H9 (cell line): ENCODE data around the gene MSH3. TPM values are rescaled to one million over a fixed set of nuclear protein-coding genes. Genes with fewer than 3 reads are reported as not detected.

Experiments
- DNase-seq: peaks from one replicate; pipeline ENCODE4 v3.0.0-alpha.2; 2017
- H2AFZ ChIP-seq: one replicate; pipeline ENCODE4 v1.6.1; 2013; ENCODE audit warnings: mild to moderate bottlenecking, low read length, control low read depth, moderate library complexity
- H2AK5ac ChIP-seq: 2 replicates; pipeline ENCODE4 v1.6.1; 2013; ENCODE audit warnings: low read length, control low read depth, mixed read lengths; ENCODE audit not compliant: insufficient read length
- H2BK120ac ChIP-seq: one replicate; pipeline ENCODE4 v1.6.1; 2013; ENCODE audit warnings: low read depth, mild to moderate bottlenecking, low read length, control low read depth, inconsistent platforms; ENCODE audit not compliant: poor library complexity, severe bottlenecking
- H2BK12ac ChIP-seq: 2 replicates; pipeline ENCODE4 v1.6.1; 2013; ENCODE audit warnings: low read length, control low read depth, mixed read lengths, low read depth; ENCODE audit not compliant: insufficient read length
- H2BK15ac ChIP-seq: 2 replicates; pipeline ENCODE4 v1.6.1; 2013; ENCODE audit warnings: low read depth, low read length, control low read depth
- H2BK20ac ChIP-seq: one replicate; pipeline ENCODE4 v1.6.1; 2013; ENCODE audit warnings: low read depth, mild to moderate bottlenecking, low read length, control low read depth, inconsistent platforms; ENCODE audit not compliant: poor library complexity, severe bottlenecking
- H2BK5ac ChIP-seq: 2 replicates; pipeline ENCODE4 v1.6.1; 2013; ENCODE audit warnings: low read length, control low read depth, mixed read lengths; ENCODE audit not compliant: insufficient read length
- H3K14ac ChIP-seq: 2 replicates; pipeline ENCODE4 v1.6.1; 2013; ENCODE audit warnings: low read length, control low read depth; ENCODE audit not compliant: insufficient read depth
- H3K18ac ChIP-seq: 2 replicates; pipeline ENCODE4 v1.6.1; 2013; ENCODE audit warnings: low read depth, mild to moderate bottlenecking, mixed read lengths, low read length, control low read depth; ENCODE audit not compliant: insufficient read length
- H3K23ac ChIP-seq: 2 replicates; pipeline ENCODE4 v1.6.1; 2013; ENCODE audit warnings: low read length, control low read depth, mixed read lengths, low read depth; ENCODE audit not compliant: insufficient read length
- H3K23me2 ChIP-seq: 2 replicates; pipeline ENCODE4 v1.6.1; 2013; ENCODE audit warnings: low read depth, mild to moderate bottlenecking, mixed read lengths, low read length, control low read depth; ENCODE audit not compliant: insufficient read length, poor library complexity, severe bottlenecking
- H3K27ac ChIP-seq: 2 replicates; pipeline ENCODE4 v1.5.1; 2013; ENCODE audit warnings: low read length, control low read depth, mixed read lengths, low read depth; ENCODE audit not compliant: insufficient read length
- H3K27me3 ChIP-seq: 2 replicates; pipeline ENCODE4 v1.6.1; 2013; ENCODE audit warnings: low read length, control low read depth, inconsistent platforms; ENCODE audit not compliant: insufficient read depth
- H3K4ac ChIP-seq: 2 replicates; pipeline ENCODE4 v1.6.1; 2013; ENCODE audit warnings: low read depth, mild to moderate bottlenecking, control low read depth, inconsistent platforms, low read length, moderate library complexity
- H3K4me1 ChIP-seq: 2 replicates; pipeline ENCODE4 v1.6.1; 2013; ENCODE audit warnings: low read length, control low read depth, inconsistent platforms; ENCODE audit not compliant: insufficient read depth
- H3K4me2 ChIP-seq: 2 replicates; pipeline ENCODE4 v1.6.1; 2013; ENCODE audit warnings: low read length, control low read depth, mixed read lengths; ENCODE audit not compliant: insufficient read length, insufficient read depth
- H3K56ac ChIP-seq: 2 replicates; pipeline ENCODE4 v1.6.1; 2013; ENCODE audit warnings: low read depth, mild to moderate bottlenecking, mixed read lengths, low read length, control low read depth; ENCODE audit not compliant: insufficient read length
- H3K79me1 ChIP-seq: 2 replicates; pipeline ENCODE4 v1.6.1; 2013; ENCODE audit warnings: low read depth, mild to moderate bottlenecking, moderate library complexity, low read length, control low read depth, inconsistent platforms; ENCODE audit not compliant: insufficient read depth, poor library complexity, severe bottlenecking
- H3K79me2 ChIP-seq: 2 replicates; pipeline ENCODE4 v1.6.1; 2013; ENCODE audit warnings: low read length, control low read depth, inconsistent platforms; ENCODE audit not compliant: insufficient read depth
- H3K9ac ChIP-seq: 2 replicates; pipeline ENCODE4 v1.6.1; 2013; ENCODE audit warnings: low read length, control low read depth, mixed read lengths; ENCODE audit not compliant: insufficient read length; ENCODE audit errors: extremely low read depth
- H3K9me3 ChIP-seq: one replicate; pipeline ENCODE4 v1.6.1; 2013; ENCODE audit warnings: low read depth, low read length, inconsistent platforms; ENCODE audit not compliant: control insufficient read depth
- H3T11ph ChIP-seq: one replicate; pipeline ENCODE4 v1.6.1; 2013; ENCODE audit warnings: mild to moderate bottlenecking, low read length, control low read depth, inconsistent platforms
- H4K20me1 ChIP-seq: one replicate; pipeline ENCODE4 v1.6.1; 2013; ENCODE audit not compliant: control insufficient read depth, insufficient read length, insufficient read depth
- H4K5ac ChIP-seq: 2 replicates; pipeline ENCODE4 v1.6.1; 2013; ENCODE audit warnings: low read depth, mild to moderate bottlenecking, mixed read lengths, low read length, control low read depth; ENCODE audit not compliant: insufficient read length
- H4K8ac ChIP-seq: replicated peaks from 2 replicates; pipeline ENCODE4 v1.6.1; 2013; ENCODE audit warnings: low read length, control low read depth, mixed read lengths, low read depth; ENCODE audit not compliant: insufficient read length
- H4K91ac ChIP-seq: 2 replicates; pipeline ENCODE4 v1.6.1; 2013; ENCODE audit warnings: low read depth, mild to moderate bottlenecking, moderate library complexity, mixed read lengths, low read length, control low read depth; ENCODE audit not compliant: insufficient read length
- H3K27ac Mint-ChIP-seq, 3 experiments: 2 replicates in 2 of 3; 3 replicates in 1 of 3; pipeline ENCODE4 v1.8.0; 2020 to 2021; ENCODE audit warnings: mixed read lengths in 3 of 3, mild to moderate bottlenecking in 1 of 3, moderate library complexity in 1 of 3
- H3K27me3 Mint-ChIP-seq: 2 replicates; pipeline ENCODE4 v1.8.0; 2021; ENCODE audit warnings: low read depth, mild to moderate bottlenecking, moderate library complexity, mixed read lengths
- H3K36me3 Mint-ChIP-seq, 3 experiments: 2 replicates in 2 of 3; 3 replicates in 1 of 3; pipeline ENCODE4 v1.8.0; 2020 to 2021; ENCODE audit warnings: low read depth in 3 of 3, mixed read lengths in 3 of 3; ENCODE audit not compliant: insufficient read depth in 1 of 3
- H3K4me1 Mint-ChIP-seq, 2 experiments: 2 replicates each; pipeline ENCODE4 v1.8.0; 2020; ENCODE audit warnings: mixed read lengths in 2 of 2
- H3K4me3 Mint-ChIP-seq, 2 experiments: 2 replicates in 1 of 2; 3 replicates in 1 of 2; pipeline ENCODE4 v1.8.0; 2020 to 2021; ENCODE audit warnings: mild to moderate bottlenecking in 2 of 2, mixed read lengths in 2 of 2, moderate library complexity in 1 of 2
- H3K9me3 Mint-ChIP-seq, 2 experiments: 2 replicates in 1 of 2; 3 replicates in 1 of 2; pipeline ENCODE4 v1.8.0; 2020; ENCODE audit warnings: mild to moderate bottlenecking in 2 of 2, mixed read lengths in 2 of 2, moderate library complexity in 1 of 2
- WGBS: extraction: QIAGEN DNeasy Blood & Tissue Kit; methylation state at CpG from one replicate; pipeline ENCODE4 v1.1.7; 2013; ENCODE audit warnings: missing lambda C conversion rate, low lambda C conversion rate, mixed read lengths; ENCODE audit not compliant: insufficient read length; ENCODE audit errors: extremely low coverage; 5-methylcytosine and 5-hydroxymethylcytosine counted together
- total RNA-seq: library from RNA; stranded (reverse); gene quantifications from 2 replicates; pipeline ENCODE4 v1.2.1, GENCODE V29; 2021
- TF ChIP-seq, protein P1 (sequence below): fragments of 200-600 bp; sonication (generic); conservative IDR thresholded peaks from 3 replicates; pipeline ENCODE4 v1.8.0; 2021; ENCODE audit warnings: antibody characterized with exemption, mild to moderate bottlenecking

Gene MSH3
- total RNA-seq, 1 experiment from 2014 or later: 17.3 TPM

DNA sequence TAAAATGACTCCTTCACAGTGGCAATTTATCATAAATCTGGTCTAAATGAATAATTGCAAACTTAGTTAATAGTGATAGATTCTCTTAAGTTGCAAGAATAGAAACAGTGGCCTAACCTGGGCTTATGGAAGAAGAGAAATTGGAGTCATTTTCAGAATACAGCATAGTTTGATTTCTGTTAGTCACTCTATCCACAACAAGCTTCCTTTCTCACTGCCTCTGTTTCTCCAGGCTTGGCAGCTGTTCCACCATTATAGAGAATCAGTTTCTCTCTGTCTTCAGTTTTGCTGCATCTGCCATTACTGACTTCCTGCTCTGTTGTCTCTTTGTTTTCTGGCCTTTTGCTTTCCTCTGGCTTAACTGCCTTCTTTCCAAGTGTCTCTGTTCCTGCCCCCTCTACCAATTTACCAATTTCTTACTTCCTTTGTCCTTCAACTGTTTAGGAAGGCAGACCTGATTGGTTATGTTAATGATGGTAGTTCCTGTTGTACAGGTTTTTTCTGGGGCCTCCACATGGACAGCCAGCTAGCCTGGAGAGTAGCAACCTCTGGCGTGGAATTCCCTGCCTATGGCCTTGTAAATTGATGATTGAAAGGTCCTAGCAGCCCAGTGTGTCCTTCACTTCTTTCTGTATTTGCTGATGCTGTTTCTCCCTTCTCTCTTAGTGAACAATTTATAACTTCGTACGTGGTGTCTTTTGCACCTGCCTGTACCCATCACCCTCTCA is 229.8 kb downstream of the MSH3 start:
- Histone ChIP-seq H4K8ac (no peak overlapping the region), H4K5ac (no peak overlapping the region)

More for the DNA sequence above, 229.8 kb downstream of the MSH3 start:
- H2BK12ac ChIP-seq: no peak overlapping the region
- Mint-ChIP-seq H3K27me3 (no peaks in the 10 kb centered on the region), H3K9me3 (no peaks in the 10 kb centered on the region), H3K36me3 (peaks cover 0 to 12% (median 4%) of the 10 kb centered on the region in 3 experiments; a peak in 3 of 7 replicates), H3K4me1 (peaks cover 7 to 9% of the 10 kb centered on the region in 2 experiments), H3K4me3 (no peak overlapping the region), H3K27ac (peak overlapping the region in 2 of 3 experiments; percentile 7 to 37; a peak in 5 of 7 replicates)
- H3K56ac ChIP-seq: no peak overlapping the region
- no peak overlapping the region for H4K91ac ChIP-seq
- H2AFZ ChIP-seq: no peak overlapping the region
- no peak overlapping the region for H2AK5ac ChIP-seq
- no peak overlapping the region for H2BK120ac ChIP-seq
- H3K14ac ChIP-seq: no peak overlapping the region
- no peak overlapping the region for H2BK20ac ChIP-seq
- DNase-seq: no peak
- no peak overlapping the region for H3K23ac ChIP-seq
- no peaks in the 10 kb centered on the region for H3K79me1 ChIP-seq
- no peaks in the 10 kb centered on the region for H3K27me3 ChIP-seq
- no peaks in the 10 kb centered on the region; the same call in 1 of the 2 replicates for H3K4me1 ChIP-seq
- H4K20me1 ChIP-seq: no peaks in the 10 kb centered on the region
- TF ChIP-seq, protein P1, sequence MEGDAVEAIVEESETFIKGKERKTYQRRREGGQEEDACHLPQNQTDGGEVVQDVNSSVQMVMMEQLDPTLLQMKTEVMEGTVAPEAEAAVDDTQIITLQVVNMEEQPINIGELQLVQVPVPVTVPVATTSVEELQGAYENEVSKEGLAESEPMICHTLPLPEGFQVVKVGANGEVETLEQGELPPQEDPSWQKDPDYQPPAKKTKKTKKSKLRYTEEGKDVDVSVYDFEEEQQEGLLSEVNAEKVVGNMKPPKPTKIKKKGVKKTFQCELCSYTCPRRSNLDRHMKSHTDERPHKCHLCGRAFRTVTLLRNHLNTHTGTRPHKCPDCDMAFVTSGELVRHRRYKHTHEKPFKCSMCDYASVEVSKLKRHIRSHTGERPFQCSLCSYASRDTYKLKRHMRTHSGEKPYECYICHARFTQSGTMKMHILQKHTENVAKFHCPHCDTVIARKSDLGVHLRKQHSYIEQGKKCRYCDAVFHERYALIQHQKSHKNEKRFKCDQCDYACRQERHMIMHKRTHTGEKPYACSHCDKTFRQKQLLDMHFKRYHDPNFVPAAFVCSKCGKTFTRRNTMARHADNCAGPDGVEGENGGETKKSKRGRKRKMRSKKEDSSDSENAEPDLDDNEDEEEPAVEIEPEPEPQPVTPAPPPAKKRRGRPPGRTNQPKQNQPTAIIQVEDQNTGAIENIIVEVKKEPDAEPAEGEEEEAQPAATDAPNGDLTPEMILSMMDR: no peak
- H2BK15ac ChIP-seq: no peak overlapping the region
- no peaks in the 10 kb centered on the region for H3K9me3 ChIP-seq
- WGBS: no CpG with 5 or more reads among the region's 3 CpGs
- H3K23me2 ChIP-seq: no peaks in the 10 kb centered on the region
- no peak overlapping the region for H3K9ac ChIP-seq
- no peak overlapping the region for H2BK5ac ChIP-seq
- H3K4me2 ChIP-seq: no peak overlapping the region
- H3K79me2 ChIP-seq: no peaks in the 10 kb centered on the region
- H3K27ac ChIP-seq: no peak overlapping the region
- no peak overlapping the region for H3T11ph ChIP-seq
- no peak overlapping the region for H3K4ac ChIP-seq
- no peak overlapping the region for H3K18ac ChIP-seq
